COR-L47 (cell line): Measurements from ENCODE around the gene OSBPL3.

Experiments
- DNase-seq: peaks from one replicate; lab custom pipeline; 2025; lab: John Stamatoyannopoulos, UW

OSBPL3 gene

DNA sequence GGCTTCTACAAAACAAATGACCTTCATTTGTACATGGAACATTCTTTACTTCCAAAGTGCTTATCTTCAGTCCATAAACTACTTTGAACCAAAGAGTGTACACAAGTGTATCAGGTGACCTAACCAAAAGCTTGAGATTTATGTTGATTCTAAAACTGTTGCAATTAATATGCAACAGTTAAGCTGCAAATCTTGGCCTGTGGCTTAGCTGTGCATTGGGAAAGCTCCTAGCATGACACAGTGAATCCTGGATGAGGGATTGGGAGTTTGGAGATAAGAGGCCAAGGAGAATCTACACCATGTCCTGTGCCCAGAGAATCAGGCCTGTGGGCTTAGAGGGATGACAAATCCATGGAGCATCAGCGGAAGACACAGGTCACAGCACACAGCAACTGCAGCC is 117.5 kb downstream of the OSBPL3 start:
- DNase-seq = no peak

- DNase-seq = no peak
Measured at GRCh38 chr7:24861336-24861735, 118.6 kb downstream of the OSBPL3 start.

- DNase-seq = no peak
Measured at GRCh38 chr7:24860611-24861010, 119.4 kb downstream of the OSBPL3 start.

- no peak for DNase-seq
Measured at GRCh38 chr7:24858108-24858977, 121.6 kb downstream of the OSBPL3 start.

DNA sequence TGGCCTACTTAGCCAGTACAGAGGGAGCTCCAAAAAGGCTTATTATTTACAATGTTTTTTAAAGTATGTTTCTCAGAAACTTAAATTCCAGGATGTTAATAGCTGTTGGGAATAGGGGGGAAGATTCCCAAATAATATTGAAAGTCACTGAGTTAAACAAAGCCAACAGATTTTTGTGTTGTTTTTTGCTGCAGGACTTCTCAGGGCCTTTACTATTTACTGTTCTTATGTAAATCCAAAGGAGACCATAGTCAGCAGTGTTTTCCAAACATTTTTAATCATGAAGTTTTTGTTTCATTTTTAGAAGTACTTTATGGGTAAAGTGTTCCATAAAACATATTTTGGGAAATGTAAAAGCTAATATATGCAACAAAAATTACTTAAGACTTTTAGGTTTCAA is 122.4 kb downstream of the OSBPL3 start:
- no peak for DNase-seq

DNA sequence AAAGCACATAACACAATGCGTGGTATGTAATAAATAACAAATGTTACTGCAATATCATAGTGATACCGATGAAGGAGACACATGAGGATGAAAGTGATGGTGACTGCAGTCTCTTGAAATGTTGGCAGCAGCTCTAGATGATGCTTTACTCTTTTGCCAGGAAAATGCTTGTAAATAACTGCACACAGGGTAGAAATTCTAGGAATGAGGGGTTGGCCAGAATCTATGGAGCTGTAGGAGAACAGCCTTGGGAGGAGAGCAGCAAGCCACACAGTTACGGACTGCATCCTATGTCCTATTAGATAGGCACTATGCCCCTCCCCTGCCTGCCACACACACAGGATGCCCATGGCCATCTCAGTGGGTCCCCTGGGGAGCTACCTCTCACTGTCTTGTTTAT is 125.1 kb downstream of the OSBPL3 start:
- no peak for DNase-seq

GRCh38 chr7:24851786-24852185 is 128.2 kb downstream of the OSBPL3 start:
- DNase-seq = no peak

GRCh38 chr7:24848878-24849277 is 131.1 kb downstream of the OSBPL3 start:
- no peak for DNase-seq

DNA sequence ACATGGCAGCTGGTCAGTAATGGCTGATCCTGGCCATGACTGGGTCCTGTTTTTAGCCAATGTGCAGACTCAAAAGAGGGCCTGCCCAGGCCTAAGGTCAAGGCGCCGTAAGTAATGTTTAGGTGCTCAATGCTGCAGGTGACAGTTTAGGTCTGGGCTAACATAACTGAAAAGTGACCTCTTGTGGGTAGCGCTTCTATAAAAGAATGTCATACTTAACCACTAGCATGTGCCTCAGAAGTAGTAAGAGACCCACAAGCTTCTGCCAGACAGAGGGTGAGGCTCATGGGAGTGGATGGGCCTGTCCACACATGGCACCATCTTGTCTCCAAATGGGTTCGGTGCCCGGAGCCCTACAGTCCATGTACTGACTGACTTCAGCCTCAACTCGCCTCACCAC is 132.2 kb downstream of the OSBPL3 start:
- no peak for DNase-seq

GRCh38 chr7:24843821-24844434 is 136.1 kb downstream of the OSBPL3 start:
- no peak for DNase-seq

DNA sequence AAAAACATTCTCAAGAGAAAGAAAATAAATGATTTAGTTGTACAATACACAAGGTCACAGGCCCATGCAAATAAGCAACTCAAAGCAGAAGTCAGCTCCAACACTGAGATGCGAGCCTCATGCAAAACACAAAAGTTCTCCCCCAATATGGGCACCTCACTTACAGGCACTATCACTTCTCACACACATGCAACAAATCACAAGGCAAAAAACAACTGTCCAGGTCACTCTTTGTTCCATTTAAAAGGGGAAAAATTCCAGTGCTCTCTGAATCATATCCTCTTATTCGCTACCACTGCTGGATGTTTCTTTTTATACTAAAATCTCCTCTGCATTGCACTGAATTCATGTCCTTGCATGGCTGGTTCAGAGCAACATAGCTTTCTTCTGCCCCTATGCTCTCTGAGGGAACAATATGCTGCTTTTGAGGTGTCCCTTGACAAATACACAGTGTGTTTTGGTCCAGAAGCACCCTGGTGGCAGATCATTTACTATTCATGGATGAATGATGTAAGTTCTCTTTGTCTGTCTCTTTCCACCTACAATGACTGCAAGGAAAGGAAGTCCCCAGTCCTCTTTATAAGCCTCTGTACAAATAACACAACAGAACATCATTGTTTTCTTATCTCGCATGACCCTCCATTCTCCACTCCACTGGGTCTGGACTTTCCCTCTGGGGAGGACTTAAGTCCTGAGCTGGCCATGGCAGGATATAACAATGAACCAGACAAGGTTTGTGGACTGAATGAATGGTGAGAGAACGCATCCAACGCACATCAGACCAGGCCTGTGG is 137.3 kb downstream of the OSBPL3 start:
- DNase-seq = no peak

GRCh38 chr7:24842029-24842428 is 137.9 kb downstream of the OSBPL3 start:
- DNase-seq = no peak

- no peak for DNase-seq
Measured at GRCh38 chr7:24840563-24840962, 139.4 kb downstream of the OSBPL3 start.

DNA sequence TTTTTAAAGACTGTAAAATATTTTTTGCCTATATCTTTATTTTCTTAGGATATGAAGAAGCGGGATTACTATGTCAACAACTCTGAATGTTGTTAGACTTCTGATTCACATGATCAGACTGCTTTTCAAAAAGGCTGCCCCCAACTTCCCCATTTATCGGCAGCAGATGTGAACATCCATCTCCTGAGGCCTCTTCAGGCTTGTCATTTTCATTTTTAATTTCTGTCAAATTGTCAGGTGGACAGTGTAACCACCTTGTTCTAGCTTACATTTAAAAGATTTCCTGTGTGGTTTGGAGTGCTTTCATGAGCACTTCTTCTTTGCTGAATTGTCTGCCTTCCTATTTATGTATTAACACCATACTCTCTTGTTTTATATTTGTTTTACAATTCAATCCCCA is 143.9 kb downstream of the OSBPL3 start:
- DNase-seq = no peak

- no peak for DNase-seq
Measured at GRCh38 chr7:24835643-24836042, 144.3 kb downstream of the OSBPL3 start.

- DNase-seq = no peak
Measured at GRCh38 chr7:24834128-24834798, 145.7 kb downstream of the OSBPL3 start.

DNA sequence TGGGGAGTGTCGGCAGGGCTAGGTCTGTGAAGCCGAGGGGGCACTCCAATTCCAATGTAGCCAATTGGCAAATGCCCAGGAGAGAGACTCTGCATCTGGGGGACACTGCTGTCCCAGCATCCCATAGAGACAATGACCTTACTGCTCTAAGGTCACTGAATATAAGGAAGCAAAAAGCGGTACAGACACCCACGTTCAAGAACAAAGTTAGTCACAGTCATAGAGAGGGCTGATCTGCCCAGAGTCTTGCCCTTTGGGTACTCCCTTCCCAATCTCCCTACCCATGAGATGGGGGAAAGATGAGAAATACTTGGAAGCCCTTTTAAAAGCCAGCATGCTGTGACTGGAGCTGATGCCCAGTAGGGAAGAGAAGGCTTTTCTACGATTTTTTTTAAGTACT is 146.4 kb downstream of the OSBPL3 start:
- DNase-seq = no peak

DNA sequence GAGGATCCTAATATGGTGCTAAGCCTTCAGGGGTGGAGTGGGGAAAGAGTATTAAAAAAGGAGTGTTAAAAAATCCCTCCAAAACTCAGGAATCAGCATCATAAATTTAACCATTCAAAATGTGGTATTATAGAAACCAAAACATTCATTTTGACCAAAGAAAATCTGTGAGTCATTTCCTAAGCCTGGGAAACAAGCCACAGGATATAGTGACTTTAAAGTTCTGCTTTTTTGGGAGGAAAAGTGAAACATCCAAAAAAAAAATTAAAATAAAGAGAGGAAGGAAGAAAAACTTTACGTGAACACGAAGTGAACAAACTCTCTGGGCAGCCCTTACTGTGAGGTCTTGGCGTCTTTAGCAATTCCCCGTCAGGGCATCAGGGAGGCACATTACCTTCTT is 148.7 kb downstream of the OSBPL3 start:
- no peak for DNase-seq

- DNase-seq = peak; percentile 64
Measured at GRCh38 chr7:24830440-24831050, 149.4 kb downstream of the OSBPL3 start.

DNA sequence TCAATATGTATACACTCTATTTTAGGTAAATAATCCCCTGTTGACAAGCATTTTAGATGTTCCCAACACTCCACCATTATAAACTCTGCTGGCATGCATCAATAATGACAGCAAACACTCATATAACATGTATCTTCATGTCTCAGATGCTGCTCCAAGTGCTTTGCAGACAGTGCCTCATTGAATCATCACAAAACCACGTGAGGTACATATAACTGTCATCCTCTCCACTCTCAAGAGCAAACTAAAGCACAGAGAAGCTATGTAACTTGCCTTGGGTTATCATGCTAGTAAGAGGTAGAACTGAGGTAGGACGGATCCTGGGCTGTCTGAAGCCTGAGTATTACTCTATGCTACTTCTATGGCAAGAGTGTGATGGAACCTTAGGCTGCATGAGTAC is 150.2 kb downstream of the OSBPL3 start:
- DNase-seq = no peak

DNA sequence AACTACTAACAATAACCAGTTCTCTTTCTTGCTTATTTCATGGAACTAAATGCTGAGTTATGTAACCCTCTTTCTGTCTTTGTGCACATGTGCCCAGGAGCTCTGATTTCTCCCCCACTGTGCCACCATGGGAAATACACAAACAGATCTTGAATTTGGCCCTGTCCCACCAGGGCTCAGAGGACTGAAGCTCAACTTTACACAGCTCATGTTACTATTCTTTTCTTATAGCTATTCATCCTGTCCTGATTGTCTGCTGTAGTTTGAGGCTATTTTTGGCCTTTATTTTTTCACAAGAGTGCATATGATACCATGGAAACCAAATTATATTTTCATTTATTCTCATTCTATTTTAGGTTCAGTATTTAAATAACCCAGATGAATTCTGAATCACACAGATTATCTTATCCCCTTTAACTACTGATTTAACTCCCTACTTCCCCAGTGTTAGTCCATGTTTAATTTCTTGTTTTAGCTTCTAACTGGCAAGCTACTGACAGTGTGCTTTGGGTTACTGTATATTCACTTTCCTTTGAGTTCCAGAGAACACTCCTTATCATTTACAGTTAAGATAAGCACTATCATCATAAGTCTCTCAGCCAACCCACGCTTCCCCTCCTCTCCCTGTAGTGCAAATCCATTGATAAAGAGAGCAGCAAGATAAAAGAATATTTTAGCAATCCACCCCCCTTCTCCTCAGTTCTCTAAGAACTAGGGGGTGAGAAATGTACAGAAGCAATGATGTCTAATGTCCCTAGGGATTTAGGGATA is 150.9 kb downstream of the OSBPL3 start:
- DNase-seq = peak; percentile 11
